Measurements from ENCODE around the gene NOSIP. TPM values are rescaled to one million over a fixed set of nuclear protein-coding genes. Genes with fewer than 3 reads are reported as not detected.

Gene NOSIP
- total and polyA plus RNA-seq, 10 of the 15 experiments (the other 5 are each of a cell fraction or from before 2014, with no cell fraction given): 7.2 to 85.5 (median 48.4) TPM

- Histone ChIP-seq H3K4me3 (no peak overlapping the region), H2AFZ (ENCODE audit: control insufficient read depth, low read depth, low read length) (no peak overlapping the region), H3K9ac (ENCODE audit: control insufficient read depth, insufficient read depth, low read length) (no peak overlapping the region), H3K36me3 (ENCODE audit: control insufficient read depth in 2 of 2, insufficient read depth in 2 of 2, low read length in 1 of 2) (peaks cover 11 to 22% of the 10 kb centered on the region in 2 experiments), H3K27ac (ENCODE audit: control insufficient read depth, insufficient read depth) (no peak overlapping the region), H3K4me1 (ENCODE audit: control insufficient read depth, insufficient read depth, low read length) (no peaks in the 10 kb centered on the region), H3K79me2 (ENCODE audit: control insufficient read depth, insufficient read depth, low read length) (no peaks in the 10 kb centered on the region), H3K9me3 (replicated peaks; ENCODE audit: control insufficient read depth, insufficient read depth, low read length) (no peaks in the 10 kb centered on the region), H4K20me1 (ENCODE audit: control insufficient read depth, insufficient read depth) (no peaks in the 10 kb centered on the region), H3K4me2 (ENCODE audit: control insufficient read depth, insufficient read depth) (no peak overlapping the region), H3K27me3 (replicated peaks in 1 of 2; ENCODE audit: control insufficient read depth in 2 of 2, insufficient read depth in 2 of 2, low read length in 1 of 2) (no peaks in the 10 kb centered on the region)
- DNase-seq (ENCODE audit: low read depth, low spot score) (no peak), ATAC-seq (peak; percentile 65), FAIRE-seq (no peak)
- WGBS (ENCODE audit: insufficient coverage, insufficient replicate concordance, low lambda C conversion rate, missing lambda C conversion rate): 90% methylated on average over 25 of the region's 26 CpGs
- RAD21 ChIA-PET (ENCODE audit: unreplicated experiment): no interaction called here
- POLR2A ChIA-PET: interaction anchor here (0.6 to 0.7 kb wide), 2 partner anchors 10 to 131 kb away, joined by 3 to 8 read pairs; no protein-coding TSS in a partner anchor
- intact Hi-C loops (cut with micrococcal nuclease; ENCODE audit: unreplicated experiment): no loop called here
- TF ChIP-seq SMARCA5 (IDR thresholded peaks at IDR 0.05): 0 out of 2 replicates have a peak, but pooled peaks have one; percentile 28
- peak; percentile 9; the same call in 1 of the 2 replicates for TF ChIP-seq POLR2A (IDR thresholded peaks at IDR 0.05; ENCODE audit: low read depth, low read length)
- TF ChIP-seq CTCF (IDR thresholded peaks at IDR 0.05 in 2 of 3, conservative IDR thresholded peaks at IDR 0.05 in 1 of 3; ENCODE audit: control insufficient read depth in 2 of 3, extremely low read depth in 1 of 3, insufficient read depth in 1 of 3, low read depth in 3 of 3, low read length in 3 of 3): no peak
- in situ Hi-C loops (cut with MboI): no loop called here
- BruUV-seq (replicated peaks): TSS peak; percentile 48
- CTCF ChIA-PET: no interaction called here
- SMC1A ChIA-PET (ENCODE audit: uncharacterized antibody, unreplicated experiment): interaction anchor here (0.5 kb wide), 1 partner anchor 33 kb away, joined by 3 read pairs; no protein-coding TSS in a partner anchor
These were observed 19.3 kb upstream of the NOSIP start for GRCh38 chr19:49599378-49600295.

- Histone ChIP-seq H3K27ac (ENCODE audit: control insufficient read depth, insufficient read depth) (no peak overlapping the region), H3K9me3 (replicated peaks; ENCODE audit: control insufficient read depth, insufficient read depth, low read length) (no peaks in the 10 kb centered on the region), H3K4me3 (no peak overlapping the region), H2AFZ (ENCODE audit: control insufficient read depth, low read depth, low read length) (no peak overlapping the region), H3K4me1 (ENCODE audit: control insufficient read depth, insufficient read depth, low read length) (peaks cover 4% of the 10 kb centered on the region; the same call in 1 of the 2 replicates), H3K4me2 (ENCODE audit: control insufficient read depth, insufficient read depth) (no peak overlapping the region), H4K20me1 (ENCODE audit: control insufficient read depth, insufficient read depth) (peaks cover 3% of the 10 kb centered on the region; the same call in 1 of the 2 replicates), H3K27me3 (replicated peaks in 1 of 2; ENCODE audit: control insufficient read depth in 2 of 2, insufficient read depth in 2 of 2, low read length in 1 of 2) (no peaks in the 10 kb centered on the region), H3K79me2 (ENCODE audit: control insufficient read depth, insufficient read depth, low read length) (peaks cover 14% of the 10 kb centered on the region), H3K36me3 (ENCODE audit: control insufficient read depth in 2 of 2, insufficient read depth in 2 of 2, low read length in 1 of 2) (peaks cover 7 to 27% of the 10 kb centered on the region in 2 experiments; a peak in 3 of 4 replicates), H3K9ac (ENCODE audit: control insufficient read depth, insufficient read depth, low read length) (no peak overlapping the region)
- intact Hi-C loops (cut with micrococcal nuclease; ENCODE audit: unreplicated experiment): no loop called here
- ChIA-PET CTCF (no interaction called here), RAD21 (ENCODE audit: unreplicated experiment) (no interaction called here), POLR2A (no interaction called here), SMC1A (ENCODE audit: uncharacterized antibody, unreplicated experiment) (no interaction called here)
- DNase-seq (ENCODE audit: low read depth, low spot score) (no peak), ATAC-seq (no peak), FAIRE-seq (no peak)
- in situ Hi-C loops (cut with MboI): no loop called here
- no TSS peak for BruUV-seq (replicated peaks)
- 97% methylated on average over 22 of the region's 29 CpGs for WGBS (ENCODE audit: insufficient coverage, insufficient replicate concordance, low lambda C conversion rate, missing lambda C conversion rate)
- no peak for TF ChIP-seq BRCA1 (IDR thresholded peaks at IDR 0.05; ENCODE audit: low read depth, low read length)
- TF ChIP-seq RB1 (IDR thresholded peaks at IDR 0.05; ENCODE audit: borderline replicate concordance): no peak
- TF ChIP-seq TARDBP (IDR thresholded peaks at IDR 0.05; ENCODE audit: borderline replicate concordance): no peak
- TF ChIP-seq POLR2A (IDR thresholded peaks at IDR 0.05; ENCODE audit: low read depth, low read length): no peak
- TF ChIP-seq IKZF1 (conservative IDR thresholded peaks at IDR 0.05): no peak
- TF ChIP-seq IRF4 (IDR thresholded peaks at IDR 0.05; ENCODE audit: low read depth, low read length): no peak
- no peak for TF ChIP-seq ZBTB40 (IDR thresholded peaks at IDR 0.05; ENCODE audit: borderline replicate concordance)
- no peak for TF ChIP-seq FOXM1 (IDR thresholded peaks at IDR 0.05; ENCODE audit: low read depth, low read length)
- TF ChIP-seq CBFB (IDR thresholded peaks at IDR 0.05; ENCODE audit: low read depth): no peak
These were observed 17.3 kb upstream of the NOSIP start for GRCh38 chr19:49597703-49597974.

Data from GM12878 (cell line).